ENCODE measurements around the gene ARG1.

DNA sequence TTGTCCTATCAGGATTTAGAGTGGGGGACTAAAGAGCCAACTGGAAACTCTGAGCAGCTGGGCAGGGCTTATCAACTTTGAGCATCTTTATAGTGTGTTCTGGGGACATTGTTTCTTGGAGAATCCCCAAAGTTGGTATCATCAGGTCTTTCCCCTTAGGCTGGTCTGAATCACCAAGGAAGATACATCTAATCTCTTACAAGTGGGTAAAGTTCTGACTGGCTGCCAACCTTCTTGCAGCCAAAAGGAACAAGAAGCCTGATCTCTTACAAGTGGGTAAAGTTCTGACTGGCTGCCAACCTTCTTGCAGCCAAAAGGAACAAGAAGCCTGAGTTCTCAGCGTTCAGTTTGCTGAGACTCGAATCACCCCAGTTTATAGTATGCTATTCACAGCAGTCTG lies 56.6 kb downstream of the ARG1 start:
- no peak for TF ChIP-seq POLR2A (IDR thresholded peaks at IDR 0.05)
- TF ChIP-seq, protein P1, sequence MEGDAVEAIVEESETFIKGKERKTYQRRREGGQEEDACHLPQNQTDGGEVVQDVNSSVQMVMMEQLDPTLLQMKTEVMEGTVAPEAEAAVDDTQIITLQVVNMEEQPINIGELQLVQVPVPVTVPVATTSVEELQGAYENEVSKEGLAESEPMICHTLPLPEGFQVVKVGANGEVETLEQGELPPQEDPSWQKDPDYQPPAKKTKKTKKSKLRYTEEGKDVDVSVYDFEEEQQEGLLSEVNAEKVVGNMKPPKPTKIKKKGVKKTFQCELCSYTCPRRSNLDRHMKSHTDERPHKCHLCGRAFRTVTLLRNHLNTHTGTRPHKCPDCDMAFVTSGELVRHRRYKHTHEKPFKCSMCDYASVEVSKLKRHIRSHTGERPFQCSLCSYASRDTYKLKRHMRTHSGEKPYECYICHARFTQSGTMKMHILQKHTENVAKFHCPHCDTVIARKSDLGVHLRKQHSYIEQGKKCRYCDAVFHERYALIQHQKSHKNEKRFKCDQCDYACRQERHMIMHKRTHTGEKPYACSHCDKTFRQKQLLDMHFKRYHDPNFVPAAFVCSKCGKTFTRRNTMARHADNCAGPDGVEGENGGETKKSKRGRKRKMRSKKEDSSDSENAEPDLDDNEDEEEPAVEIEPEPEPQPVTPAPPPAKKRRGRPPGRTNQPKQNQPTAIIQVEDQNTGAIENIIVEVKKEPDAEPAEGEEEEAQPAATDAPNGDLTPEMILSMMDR (IDR thresholded peaks at IDR 0.05), result no peak

Data from body of pancreas (tissue), 4 donors.